Activated T-helper 17 cell treated with anti-CD3 and anti-CD28 coated beads, Interleukin-2, amount 50 U/mL, for 72 hours (primary cell): ENCODE results near the gene SLC26A9. TPM values are rescaled to one million over a fixed set of nuclear protein-coding genes. Genes with fewer than 3 reads are reported as not detected.

Experiments used
- ATAC-seq: fragments of 150-1000 bp; cut with Tn5 transposase; replicated peaks from 2 replicates; pipeline ENCODE4 v1.10.0; 2021; ENCODE audit warnings: mild to moderate bottlenecking, moderate library complexity
- H3K27ac Mint-ChIP-seq: one replicate; pipeline ENCODE4 v1.8.0; 2022; ENCODE audit warnings: mixed read lengths
- H3K27me3 Mint-ChIP-seq: one replicate; pipeline ENCODE4 v1.8.0; 2022; ENCODE audit warnings: mixed read lengths
- H3K36me3 Mint-ChIP-seq: one replicate; pipeline ENCODE4 v1.8.0; 2022; ENCODE audit warnings: low read depth, mild to moderate bottlenecking, mixed read lengths
- H3K4me1 Mint-ChIP-seq: one replicate; pipeline ENCODE4 v1.8.0; 2022; ENCODE audit warnings: mixed read lengths
- H3K4me3 Mint-ChIP-seq: one replicate; pipeline ENCODE4 v1.8.0; 2022; ENCODE audit warnings: mild to moderate bottlenecking, mixed read lengths
- H3K9me3 Mint-ChIP-seq: one replicate; pipeline ENCODE4 v1.8.0; 2022; ENCODE audit warnings: mixed read lengths
- total RNA-seq, 2 donors: library from RNA; stranded (reverse); gene quantifications; one replicate each; pipeline ENCODE4 v1.2.3, GENCODE V29; 2022

The SLC26A9 gene
- total RNA-seq, 2 donors from 2014 or later = not detected

DNA sequence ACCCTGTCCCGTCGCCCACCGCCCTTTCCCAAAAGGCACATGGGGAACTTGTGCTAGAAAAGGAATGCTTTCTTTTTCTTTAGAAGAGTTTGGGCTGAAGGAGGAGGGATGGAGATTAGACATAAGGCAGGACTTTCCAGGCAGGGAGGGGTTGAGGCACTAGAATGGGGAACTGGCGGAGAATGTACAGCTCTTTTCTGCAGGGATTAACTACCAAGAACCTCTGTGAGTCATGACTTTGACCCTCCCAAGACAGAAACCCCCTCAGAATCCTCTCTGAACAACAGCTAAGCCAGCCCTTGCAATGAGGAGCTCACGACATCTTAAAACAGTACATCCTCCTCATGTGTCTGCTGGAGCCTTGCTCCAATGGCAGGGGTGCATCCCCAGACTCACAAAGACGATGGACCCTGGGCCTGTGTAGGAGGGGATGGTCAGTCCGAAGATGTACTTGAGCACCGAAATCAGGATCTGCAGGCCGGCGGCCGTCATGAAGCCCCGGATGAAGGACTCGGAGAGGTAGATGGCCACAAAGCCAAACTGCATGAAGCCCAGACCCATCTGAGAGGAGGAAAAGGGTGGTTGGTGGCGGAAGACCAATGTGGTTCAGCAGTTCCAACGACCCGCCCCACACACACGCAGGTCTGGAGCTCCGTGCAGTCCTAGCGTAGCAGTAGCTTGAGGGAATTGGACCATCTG, 13.6 kb downstream of the SLC26A9 start:
- H3K4me3 Mint-ChIP-seq = no peak overlapping the region
- H3K4me1 Mint-ChIP-seq = peaks cover 6% of the 10 kb centered on the region
- no peaks in the 10 kb centered on the region for H3K9me3 Mint-ChIP-seq
- H3K27ac Mint-ChIP-seq = no peak overlapping the region
- ATAC-seq = no peak
- H3K36me3 Mint-ChIP-seq = no peaks in the 10 kb centered on the region
- H3K27me3 Mint-ChIP-seq = peaks cover 10% of the 10 kb centered on the region

DNA sequence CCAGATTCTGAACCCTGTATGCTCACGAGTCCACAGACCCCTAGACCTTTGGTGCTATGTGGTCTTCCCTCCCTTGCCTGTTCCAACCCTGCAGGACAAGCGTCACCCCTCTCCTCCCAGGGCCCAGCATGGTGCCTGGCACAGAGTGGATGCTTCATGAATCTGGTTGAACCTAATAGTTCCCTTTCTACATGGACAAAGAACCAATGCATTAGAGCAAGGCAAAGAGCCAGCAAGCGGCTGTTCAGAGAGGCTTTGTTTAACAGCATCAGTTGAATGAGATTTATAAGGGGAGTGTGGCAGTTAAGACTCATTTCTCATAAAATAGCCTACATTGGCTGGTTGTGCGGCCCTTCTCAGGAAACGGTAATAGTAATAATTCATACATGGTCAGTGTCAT, 14.9 kb downstream of the SLC26A9 start:
- no peaks in the 10 kb centered on the region for H3K36me3 Mint-ChIP-seq

DNA sequence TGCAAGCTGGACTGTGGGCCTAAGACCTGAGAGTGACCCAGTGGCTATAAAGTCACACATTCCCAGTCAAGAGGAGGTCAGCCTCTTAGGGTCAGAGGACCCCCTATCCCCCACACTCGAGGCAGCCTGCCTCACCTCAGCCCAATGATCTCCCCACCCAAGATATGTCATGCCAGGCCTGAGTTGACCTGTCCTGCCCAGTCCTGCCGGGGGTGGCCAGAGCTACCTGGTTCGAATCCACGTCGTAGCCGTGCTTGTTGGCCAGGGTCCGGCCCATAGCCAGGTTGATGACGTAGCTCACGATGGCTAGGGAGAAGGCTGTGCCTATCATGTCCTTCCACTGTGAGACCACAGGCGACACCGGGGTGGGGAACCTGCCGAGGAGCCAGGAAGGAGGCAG, 15.6 kb downstream of the SLC26A9 start:
- H3K9me3 Mint-ChIP-seq = no peaks in the 10 kb centered on the region
- H3K4me3 Mint-ChIP-seq = no peak overlapping the region
- ATAC-seq = no peak
- H3K27ac Mint-ChIP-seq = no peak overlapping the region
- H3K4me1 Mint-ChIP-seq = peaks cover 6% of the 10 kb centered on the region
- H3K36me3 Mint-ChIP-seq = no peaks in the 10 kb centered on the region
- H3K27me3 Mint-ChIP-seq = peaks cover 7% of the 10 kb centered on the region

More for the DNA sequence above, 14.9 kb downstream of the SLC26A9 start:
- no peak for ATAC-seq
- no peak overlapping the region for H3K4me3 Mint-ChIP-seq
- H3K4me1 Mint-ChIP-seq = peaks cover 6% of the 10 kb centered on the region
- H3K27me3 Mint-ChIP-seq = peaks cover 9% of the 10 kb centered on the region
- H3K9me3 Mint-ChIP-seq = no peaks in the 10 kb centered on the region
- no peak overlapping the region for H3K27ac Mint-ChIP-seq

DNA sequence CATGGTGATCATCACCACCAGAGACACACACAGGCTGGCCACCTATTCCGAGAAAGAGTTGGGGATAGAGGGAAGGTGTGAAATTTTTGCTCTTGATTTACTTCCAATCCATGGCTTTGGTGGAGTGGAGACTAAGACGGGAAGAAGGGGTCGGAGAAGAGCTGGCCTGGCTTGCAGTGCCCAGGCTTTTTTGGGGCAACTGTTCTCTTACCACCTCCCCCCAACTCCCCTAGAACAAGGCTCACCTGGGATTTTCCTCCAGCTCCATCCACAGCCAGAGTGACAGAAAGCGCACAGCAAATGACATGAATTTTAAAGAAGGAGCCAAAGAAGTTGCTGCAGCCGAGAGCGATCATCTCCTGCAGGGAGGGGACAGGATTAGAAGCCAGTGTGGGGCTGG, 16.0 kb downstream of the SLC26A9 start:
- no peak overlapping the region for H3K27ac Mint-ChIP-seq
- H3K36me3 Mint-ChIP-seq = no peaks in the 10 kb centered on the region
- peaks cover 4% of the 10 kb centered on the region for H3K27me3 Mint-ChIP-seq
- no peak for ATAC-seq
- no peaks in the 10 kb centered on the region for H3K9me3 Mint-ChIP-seq
- H3K4me3 Mint-ChIP-seq = no peak overlapping the region
- peaks cover 6% of the 10 kb centered on the region for H3K4me1 Mint-ChIP-seq

DNA sequence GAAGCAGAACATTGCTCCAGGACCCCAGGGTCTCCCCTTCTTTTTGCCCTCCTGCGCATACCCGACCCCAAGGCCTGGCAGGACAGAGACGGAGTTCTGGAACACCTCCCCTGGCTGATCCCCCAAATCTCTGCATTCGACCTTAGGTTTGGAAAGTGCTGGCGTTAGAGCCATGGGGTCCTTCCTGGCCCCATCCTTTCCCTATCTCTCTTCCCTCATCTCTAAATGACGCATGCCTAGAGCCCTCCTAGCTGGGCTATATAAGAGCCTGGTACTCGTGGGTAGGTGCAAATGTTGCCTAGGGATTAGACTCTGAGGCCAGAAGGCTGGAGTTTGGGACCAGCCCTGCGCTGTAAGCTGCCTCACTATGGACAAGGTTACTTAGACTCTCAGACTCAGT, 16.6 kb downstream of the SLC26A9 start:
- no peak for ATAC-seq
- no peaks in the 10 kb centered on the region for H3K36me3 Mint-ChIP-seq
- H3K9me3 Mint-ChIP-seq = no peaks in the 10 kb centered on the region
- H3K27me3 Mint-ChIP-seq = peaks cover 4% of the 10 kb centered on the region
- H3K4me1 Mint-ChIP-seq = peaks cover 6% of the 10 kb centered on the region
- no peak overlapping the region for H3K27ac Mint-ChIP-seq
- no peak overlapping the region for H3K4me3 Mint-ChIP-seq

DNA sequence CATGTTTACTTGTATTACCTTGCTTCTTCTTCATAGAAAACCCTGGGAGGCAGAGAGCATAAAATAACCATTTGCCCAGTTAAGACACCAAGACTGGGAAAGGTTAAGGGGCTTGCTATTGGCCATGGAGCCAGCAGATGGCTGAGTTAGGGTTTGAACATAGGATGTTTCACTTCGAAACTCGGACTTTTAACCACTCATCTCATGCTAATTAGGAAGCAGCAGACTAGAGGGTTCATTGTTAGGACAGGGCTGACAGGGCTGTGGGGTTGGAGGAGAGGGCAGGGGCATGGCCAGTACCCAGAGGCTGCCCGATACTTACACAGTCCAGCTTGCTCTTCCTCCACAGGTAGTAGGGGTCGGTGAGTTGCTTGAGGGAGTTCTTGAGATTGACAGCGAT, 17.0 kb downstream of the SLC26A9 start:
- H3K27me3 Mint-ChIP-seq = peaks cover 4% of the 10 kb centered on the region
- H3K36me3 Mint-ChIP-seq = no peaks in the 10 kb centered on the region
- no peak for ATAC-seq
- no peak overlapping the region for H3K27ac Mint-ChIP-seq
- no peak overlapping the region for H3K4me3 Mint-ChIP-seq
- no peaks in the 10 kb centered on the region for H3K9me3 Mint-ChIP-seq
- H3K4me1 Mint-ChIP-seq = peaks cover 6% of the 10 kb centered on the region

DNA sequence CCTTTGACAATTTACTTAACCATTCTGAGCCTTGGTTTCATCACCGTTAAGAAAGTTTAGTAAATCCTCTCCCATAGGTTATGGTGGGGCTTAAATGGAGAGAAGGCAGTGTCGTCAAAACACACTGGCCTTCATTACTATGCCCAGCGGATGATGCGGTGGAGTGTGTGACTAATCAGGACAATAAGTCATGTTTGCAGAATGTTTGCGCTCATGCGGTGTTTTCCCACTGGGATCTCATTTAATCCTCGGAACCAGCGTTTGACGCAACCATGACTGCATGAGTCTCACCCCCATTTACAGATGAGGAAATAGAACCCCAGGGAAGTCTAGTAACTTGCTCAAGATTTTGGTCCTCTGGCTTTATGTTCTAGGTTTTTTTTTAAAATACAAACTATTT, 17.5 kb downstream of the SLC26A9 start:
- ATAC-seq = no peak
- Mint-ChIP-seq H3K36me3 (no peaks in the 10 kb centered on the region), H3K4me1 (peaks cover 1% of the 10 kb centered on the region), H3K4me3 (no peak overlapping the region), H3K27ac (no peak overlapping the region), H3K27me3 (peaks cover 4% of the 10 kb centered on the region), H3K9me3 (no peaks in the 10 kb centered on the region)

DNA sequence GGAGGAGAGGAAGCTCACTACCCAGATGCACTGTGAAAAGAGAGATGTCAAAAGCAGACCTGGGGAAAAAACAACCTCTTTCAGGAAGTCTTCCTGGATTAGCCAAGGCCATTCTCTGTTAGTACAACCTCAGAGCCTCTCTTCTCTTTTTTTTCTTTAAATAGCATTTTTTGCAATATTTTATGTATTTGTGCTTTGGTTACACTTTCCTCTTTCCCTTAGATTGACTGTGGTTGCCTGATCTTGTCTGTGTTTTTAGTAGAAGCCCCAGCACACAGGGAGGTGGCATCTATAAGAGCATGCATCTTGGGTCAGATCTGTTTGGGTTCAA, 18.8 kb downstream of the SLC26A9 start:
- Mint-ChIP-seq H3K27me3 (peaks cover 4% of the 10 kb centered on the region), H3K4me1 (no peaks in the 10 kb centered on the region), H3K36me3 (no peaks in the 10 kb centered on the region), H3K9me3 (no peaks in the 10 kb centered on the region), H3K4me3 (no peak overlapping the region), H3K27ac (no peak overlapping the region)
- ATAC-seq = no peak

DNA sequence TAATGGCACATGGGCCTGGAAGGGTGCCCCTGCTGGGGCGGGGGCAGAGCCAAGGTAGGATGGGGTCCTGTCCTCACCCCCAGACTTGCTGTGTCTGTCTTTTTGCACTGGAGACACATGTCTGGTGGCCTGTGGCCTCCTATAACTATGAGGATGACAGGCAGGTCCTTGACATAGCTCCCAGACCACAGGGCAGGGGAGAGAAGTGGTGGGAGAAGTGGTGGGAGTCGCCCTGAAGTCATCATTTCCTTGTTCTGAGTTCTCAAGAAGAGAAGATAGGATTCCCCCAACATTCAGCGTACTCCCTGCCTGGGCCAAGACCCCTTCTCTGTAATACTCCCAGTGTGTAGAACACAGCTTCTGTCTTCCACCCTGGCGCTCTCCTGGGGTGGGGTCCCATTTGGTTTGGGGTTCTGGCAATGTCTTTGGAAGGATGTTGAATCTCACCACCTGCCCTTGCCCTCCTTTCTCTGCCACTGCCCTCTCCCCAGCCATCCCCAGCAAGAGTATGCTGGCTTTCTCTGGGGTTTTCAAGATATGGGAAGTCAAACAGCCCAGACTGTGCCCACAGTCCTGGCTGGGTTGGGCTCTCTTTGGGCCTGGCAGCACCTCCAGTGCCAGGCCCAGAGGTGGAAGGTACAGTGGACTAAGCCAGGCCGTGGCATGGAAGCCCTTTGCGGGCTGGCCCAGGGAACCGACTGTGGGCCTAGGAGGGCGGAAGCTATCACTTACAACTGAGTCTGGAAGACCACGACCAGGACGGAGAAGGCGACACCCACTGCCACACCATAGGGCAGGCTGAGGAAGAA, 19.4 kb downstream of the SLC26A9 start:
- no peak for ATAC-seq
- no peaks in the 10 kb centered on the region for H3K9me3 Mint-ChIP-seq

DNA sequence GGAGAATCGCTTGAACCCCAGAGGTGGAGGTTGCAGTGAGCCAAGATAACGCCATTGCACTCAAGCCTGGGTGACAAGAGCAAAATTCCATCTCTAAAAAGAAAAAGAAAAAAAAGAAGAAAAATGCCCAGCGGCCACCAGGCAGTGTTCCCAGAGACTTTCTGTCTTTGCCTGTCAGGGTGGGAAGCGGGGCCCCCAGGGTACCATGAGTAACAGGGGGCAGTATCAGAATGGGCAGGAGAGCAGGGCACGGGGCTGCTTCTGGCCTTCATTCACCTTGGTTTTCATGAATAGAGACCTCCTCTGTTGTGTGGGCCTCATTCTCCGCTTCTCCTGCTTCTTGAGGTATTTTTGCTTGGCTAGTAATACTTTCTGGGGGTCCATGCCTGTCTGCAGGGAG, 20.4 kb downstream of the SLC26A9 start:
- H3K36me3 Mint-ChIP-seq = no peaks in the 10 kb centered on the region
- no peak for ATAC-seq

More for the DNA sequence above, 19.4 kb downstream of the SLC26A9 start:
- Mint-ChIP-seq H3K36me3 (no peaks in the 10 kb centered on the region), H3K4me3 (no peak overlapping the region), H3K27me3 (peaks cover 6% of the 10 kb centered on the region), H3K4me1 (no peaks in the 10 kb centered on the region), H3K27ac (no peak overlapping the region)

DNA sequence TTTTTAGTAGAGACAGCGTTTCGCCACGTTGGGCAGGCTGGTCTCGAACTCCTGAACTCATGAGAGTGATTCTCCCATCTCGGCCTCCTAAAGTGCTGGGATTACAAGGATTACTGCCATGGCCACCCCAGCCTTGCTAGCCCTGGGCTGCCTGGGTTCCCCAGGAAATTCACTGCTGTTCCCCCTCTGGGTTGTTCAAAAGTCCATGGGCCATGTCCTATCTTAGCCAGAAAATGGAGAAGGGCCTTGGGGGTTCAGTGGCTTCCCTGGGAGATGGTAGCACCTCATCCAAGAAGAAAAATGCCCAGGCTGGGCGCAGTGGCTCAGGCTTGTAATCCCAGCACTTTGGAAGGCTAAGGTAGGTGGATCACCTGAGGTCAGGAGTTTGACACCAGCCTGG, 20.9 kb downstream of the SLC26A9 start:
- H3K36me3 Mint-ChIP-seq = no peaks in the 10 kb centered on the region
- H3K27ac Mint-ChIP-seq = no peak overlapping the region
- H3K9me3 Mint-ChIP-seq = no peaks in the 10 kb centered on the region
- ATAC-seq = no peak
- H3K27me3 Mint-ChIP-seq = peaks cover 7% of the 10 kb centered on the region
- H3K4me1 Mint-ChIP-seq = no peaks in the 10 kb centered on the region
- no peak overlapping the region for H3K4me3 Mint-ChIP-seq

More for the DNA sequence above, 20.4 kb downstream of the SLC26A9 start:
- Mint-ChIP-seq H3K4me3 (no peak overlapping the region), H3K27ac (no peak overlapping the region), H3K4me1 (no peaks in the 10 kb centered on the region), H3K9me3 (no peaks in the 10 kb centered on the region), H3K27me3 (peaks cover 7% of the 10 kb centered on the region)

DNA sequence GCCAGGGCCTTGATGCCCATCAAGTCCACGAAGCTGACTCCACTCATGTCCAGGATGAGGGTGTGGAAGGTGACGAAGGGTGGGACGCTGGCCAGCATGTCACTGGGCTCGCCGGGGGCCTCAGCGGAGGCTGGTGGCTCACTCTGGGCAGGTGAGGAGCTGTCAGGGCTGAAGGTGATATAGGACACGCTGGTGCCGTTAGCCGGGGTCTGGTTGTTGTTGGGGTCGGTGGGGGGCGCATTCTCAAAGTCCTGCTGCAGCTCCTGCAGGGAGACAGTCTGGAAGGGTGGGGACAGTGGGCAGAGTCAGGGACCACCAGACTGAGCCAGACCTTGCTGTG, 21.7 kb downstream of the SLC26A9 start:
- H3K4me1 Mint-ChIP-seq = no peaks in the 10 kb centered on the region
- no peak overlapping the region for H3K27ac Mint-ChIP-seq
- no peak overlapping the region for H3K4me3 Mint-ChIP-seq
- no peaks in the 10 kb centered on the region for H3K36me3 Mint-ChIP-seq
- H3K9me3 Mint-ChIP-seq = no peaks in the 10 kb centered on the region
- H3K27me3 Mint-ChIP-seq = peaks cover 4% of the 10 kb centered on the region
- ATAC-seq = no peak

DNA sequence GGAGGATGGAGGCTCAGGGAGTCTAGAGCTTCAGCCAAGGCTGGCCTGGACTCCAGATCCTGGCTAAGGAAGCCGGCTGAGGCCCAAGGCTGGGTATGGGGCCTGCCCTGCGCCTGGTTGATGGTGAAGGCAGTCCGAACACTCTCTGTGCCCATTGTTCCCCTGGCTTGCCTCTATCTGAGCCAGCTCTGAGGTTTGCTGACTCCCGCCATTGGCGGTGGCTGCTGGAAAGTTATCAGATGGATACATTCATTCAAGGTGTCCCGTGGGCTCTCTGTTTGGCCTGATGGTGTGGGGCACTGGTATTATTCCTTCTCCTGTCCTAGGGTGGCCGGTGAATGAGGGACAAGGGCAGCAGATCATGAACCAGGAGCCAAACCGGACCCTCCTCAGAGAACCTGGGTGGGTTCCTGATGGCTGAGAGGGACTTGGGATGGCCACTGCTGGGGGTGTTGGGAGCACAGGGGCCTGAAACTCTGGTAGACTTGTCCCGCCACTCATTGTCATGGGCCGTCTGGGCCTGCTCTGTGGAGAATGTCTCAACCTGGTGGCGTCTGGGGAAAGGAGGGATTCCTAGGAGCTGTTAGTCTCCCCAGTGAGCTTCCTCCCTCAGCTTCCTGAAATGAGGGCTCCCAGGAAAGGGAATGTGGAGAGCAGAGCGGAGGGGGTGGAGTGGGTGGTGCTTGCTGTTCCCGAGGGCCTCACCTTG, 22.2 kb downstream of the SLC26A9 start:
- Mint-ChIP-seq H3K9me3 (no peaks in the 10 kb centered on the region), H3K36me3 (no peaks in the 10 kb centered on the region), H3K27me3 (peaks cover 6% of the 10 kb centered on the region), H3K4me1 (no peaks in the 10 kb centered on the region), H3K4me3 (no peak overlapping the region), H3K27ac (no peak overlapping the region)
- no peak for ATAC-seq

DNA sequence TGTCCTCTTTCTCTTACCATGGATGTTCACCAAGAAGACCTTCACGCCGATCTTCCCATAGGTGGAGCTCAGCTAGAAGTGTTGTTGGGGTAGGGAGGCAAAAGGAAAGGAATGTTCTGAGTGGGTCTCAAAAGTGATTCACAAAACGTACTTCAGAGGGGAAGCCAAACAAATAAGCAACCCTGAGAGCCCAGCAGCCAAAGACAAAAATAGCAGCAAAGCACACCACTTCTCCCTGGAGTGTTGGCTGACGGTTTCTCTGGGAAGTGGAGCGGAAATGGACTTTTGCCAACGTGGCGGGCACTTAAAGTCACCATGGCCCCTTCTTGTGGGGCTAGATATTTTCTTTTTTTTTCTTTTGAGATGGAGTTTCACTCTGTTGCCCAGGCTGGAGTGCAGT, 23.1 kb downstream of the SLC26A9 start:
- no peak for ATAC-seq
- Mint-ChIP-seq H3K27ac (no peak overlapping the region), H3K4me3 (no peak overlapping the region), H3K27me3 (peaks cover 6% of the 10 kb centered on the region), H3K36me3 (no peaks in the 10 kb centered on the region), H3K4me1 (no peaks in the 10 kb centered on the region), H3K9me3 (no peaks in the 10 kb centered on the region)
